K562 (cell line): ENCODE results near the gene SLC16A10. TPM values are rescaled to one million over a fixed set of nuclear protein-coding genes. Genes with fewer than 3 reads are reported as not detected.

ENCODE experiments used
- ATAC-seq: fragments of 200-7000 bp; cut with Tn5 transposase; 3 replicates; pipeline ENCODE4 v1.9.1; 2020; ENCODE audit warnings: moderate library complexity
- BruUV-seq: library from RNA; stranded (reverse); fragments of 400-500 nt; replicated peaks from 2 replicates; lab custom pipeline; 2021; lab: Mats Ljungman, UMichigan
- CTCF ChIA-PET: fragments of 300-600 bp; formaldehyde crosslinking; extraction: SDS; loops from one replicate; lab custom pipeline; 2021; ENCODE audit warnings: low intra/inter-chr PET ratio; lab: Yijun Ruan, JAX
- POLR2A ChIA-PET: fragments of 300-600, 350-650 bp; sonication (Branson Sonifier 250); formaldehyde crosslinking; extraction: SDS; loops from one replicate; lab custom pipeline; 2021; ENCODE audit warnings: antibody characterized with exemption, inconsistent platforms; lab: Yijun Ruan, JAX
- DNase-seq, 4 experiments: peaks; one replicate each; pipeline versions ENCODE4 v3.0.0 to v3.0.0-alpha.2; 2011 to 2018; ENCODE audit warnings: low spot score in 3 of 4, mixed read lengths in 3 of 4; ENCODE audit errors: extremely low read depth in 1 of 4
- FAIRE-seq: peaks from 2 replicates; lab custom pipeline; 2011; peaks lifted over from hg19 to GRCh38; lab: Jason Lieb, UNC
- H2AFZ ChIP-seq: 2 replicates; pipeline ENCODE4 v1.6.0; 2011; ENCODE audit warnings: low read depth, low read length, control low read depth, inconsistent platforms
- H3K27ac ChIP-seq: fragments of 200-600 bp; 3 replicates; pipeline ENCODE4 v1.8.0; 2011; ENCODE audit warnings: low read depth, mild to moderate bottlenecking, control low read depth, inconsistent platforms, low read length, moderate library complexity, mixed read lengths; ENCODE audit errors: extremely low read depth
- H3K27me3 ChIP-seq, 2 experiments: fragments of 300-600 bp in 1 of 2; 2 replicates in 1 of 2; 3 replicates in 1 of 2; pipeline versions ENCODE4 v1.6.0 to v1.8.0; 2011; ENCODE audit warnings: inconsistent platforms in 2 of 2, low read length in 2 of 2, mild to moderate bottlenecking in 1 of 2, mixed read lengths in 1 of 2, moderate library complexity in 1 of 2; ENCODE audit not compliant: control insufficient read depth in 2 of 2, insufficient read depth in 2 of 2
- H3K36me3 ChIP-seq: fragments of 300-600 bp; 3 replicates; pipeline ENCODE4 v1.8.0; 2011; ENCODE audit warnings: mild to moderate bottlenecking, low read length, inconsistent platforms; ENCODE audit not compliant: control insufficient read depth, insufficient read depth
- H3K4me1 ChIP-seq, 2 experiments: fragments of 200-600 bp in 1 of 2; replicated peaks in 1 of 2; 2 replicates in 1 of 2; 3 replicates in 1 of 2; pipeline versions ENCODE4 v1.5.1 to v1.8.0; 2011; ENCODE audit warnings: inconsistent platforms in 2 of 2, low read length in 2 of 2, mild to moderate bottlenecking in 1 of 2, mixed read lengths in 1 of 2, moderate library complexity in 1 of 2; ENCODE audit not compliant: control insufficient read depth in 2 of 2, insufficient read depth in 2 of 2
- H3K4me2 ChIP-seq: 2 replicates; pipeline ENCODE4 v1.6.1; 2011; ENCODE audit warnings: low read length, control low read depth, inconsistent platforms, mixed read lengths; ENCODE audit not compliant: insufficient read depth
- H3K4me3 ChIP-seq: fragments of 200-600 bp; sonication (generic), shearing (Covaris generic); 2 replicates; pipeline ENCODE4 v1.5.1; 2016; ENCODE audit warnings: control low read depth, inconsistent platforms
- H3K79me2 ChIP-seq: fragments of 200-600 bp; 3 replicates; pipeline ENCODE4 v1.8.0; 2011; ENCODE audit warnings: low read length, inconsistent platforms; ENCODE audit not compliant: control insufficient read depth, insufficient read depth
- H3K9ac ChIP-seq, 2 experiments: 2 replicates each; pipeline versions ENCODE4 v1.6.0 to v1.6.1; 2011; ENCODE audit warnings: low read depth in 2 of 2, low read length in 2 of 2, control low read depth in 1 of 2, inconsistent platforms in 1 of 2, mild to moderate bottlenecking in 1 of 2, mixed read lengths in 1 of 2; ENCODE audit not compliant: insufficient read depth in 1 of 2
- H3K9me1 ChIP-seq: one replicate; pipeline ENCODE4 v1.6.0; 2011; ENCODE audit warnings: inconsistent platforms, mild to moderate bottlenecking, low read length, moderate library complexity; ENCODE audit not compliant: control insufficient read depth, insufficient read depth
- H3K9me3 ChIP-seq: replicated peaks from 2 replicates; pipeline ENCODE4 v1.5.1; 2011; ENCODE audit warnings: low read depth, low read length, inconsistent platforms; ENCODE audit not compliant: control insufficient read depth, insufficient read depth
- H4K20me1 ChIP-seq: replicated peaks from 2 replicates; pipeline ENCODE4 v1.6.1; 2011; ENCODE audit warnings: low read length, inconsistent platforms, mixed read lengths; ENCODE audit not compliant: control insufficient read depth, insufficient read depth
- BRD9 ChIP-seq: fragments of 450-650 bp; IDR thresholded peaks from 2 replicates; pipeline ENCODE4 v1.6.1; 2018; ENCODE audit warnings: low read depth; ENCODE audit not compliant: partially characterized antibody
- ESRRA ChIP-seq: fragments of 450-650 bp; IDR thresholded peaks from 2 replicates; pipeline ENCODE4 v1.6.1; 2014; ENCODE audit warnings: low read depth, mild to moderate bottlenecking, moderate library complexity, borderline replicate concordance
- MGA ChIP-seq: fragments of 450-650 bp; IDR thresholded peaks from 2 replicates; pipeline ENCODE4 v1.6.1; 2016; ENCODE audit warnings: mild to moderate bottlenecking, moderate library complexity
- PCBP1 ChIP-seq: fragments of 200-400 bp; formaldehyde crosslinking; IDR thresholded peaks from 2 replicates; pipeline ENCODE4 v1.6.1; 2018; ENCODE audit warnings: mild to moderate bottlenecking, low read depth, low read length; ENCODE audit not compliant: poor library complexity, severe bottlenecking
- SIN3A ChIP-seq, 2 experiments: fragments of 150-350 bp in 1 of 2; IDR thresholded peaks; 2 replicates each; pipeline ENCODE4 v1.6.1; 2011 to 2016; ENCODE audit warnings: borderline replicate concordance in 2 of 2, low read depth in 2 of 2, low read length in 2 of 2, mild to moderate bottlenecking in 2 of 2, moderate library complexity in 2 of 2; ENCODE audit not compliant: control insufficient read depth in 1 of 2
- ZKSCAN3 ChIP-seq: fragments of 250-450 bp; sonication (Bioruptor Pico); IDR thresholded peaks from 2 replicates; pipeline ENCODE4 v1.4.0; 2020
- ZNF41 ChIP-seq: fragments of 250-450 bp; sonication (Bioruptor Pico); conservative IDR thresholded peaks from 2 replicates; pipeline ENCODE4 v1.4.0; 2020; ENCODE audit warnings: mild to moderate bottlenecking
- ZNF785 ChIP-seq: fragments of 250-450 bp; sonication (Bioruptor Pico); IDR thresholded peaks from 2 replicates; pipeline ENCODE4 v1.4.0; 2020; ENCODE audit warnings: mild to moderate bottlenecking
- WGBS: fragments of 100-300 bp; shearing (Covaris generic); methylation state at CpG from one replicate; pipeline ENCODE4 v1.1.6; 2016; ENCODE audit warnings: low coverage, mixed read lengths; ENCODE audit not compliant: insufficient coverage; ENCODE audit errors: missing lambda C conversion rate; 5-methylcytosine and 5-hydroxymethylcytosine counted together
- in situ Hi-C: fragments of 300-500 bp; cut with MboI; formaldehyde crosslinking; loops from 4 replicates; pipeline ENCODE4 v1.15.0; 2018; ENCODE audit warnings: inconsistent platforms, mixed read lengths
- intact Hi-C: fragments of 100-400 bp; cut with micrococcal nuclease; formaldehyde crosslinking; loops from 2 replicates; pipeline ENCODE4 v1.14.2; 2022
- polyA plus RNA-seq, 8 experiments: library from polyadenylated mRNA; depleted of rRNA in 4 of 8; stranded (reverse) in 5 of 8; unstranded in 3 of 8; fragments of >200 nt; fragmentation: Nextera tagmentation in 2 of 8; fragmentation: Illumina TruSeq in 1 of 8; extraction: Ambion mirVana in 2 of 8; extraction: Trizol in 1 of 8; gene quantifications; 2 replicates each; pipeline versions ENCODE4 v1.2.1 to v1.2.3, GENCODE V29; 2011 to 2014; ENCODE audit warnings: inconsistent platforms in 1 of 8, missing spikeins in 1 of 8
- total RNA-seq, 7 experiments: library from RNA; depleted of rRNA in 6 of 7; stranded (reverse); fragments of >200 nt in 6 of 7; fragmentation: Illumina TruSeq in 2 of 7; extraction: Trizol in 2 of 7; gene quantifications; 2 replicates each; pipeline versions ENCODE4 v1.2.1 to v1.2.3, GENCODE V29; 2011 to 2021; ENCODE audit warnings: low replicate concordance in 1 of 7
- TF ChIP-seq, protein P1 (sequence below): fragments of 450-650 bp; IDR thresholded peaks from 2 replicates; pipeline ENCODE4 v1.6.1; 2016; ENCODE audit warnings: mild to moderate bottlenecking

SLC16A10 gene
- total and polyA plus RNA-seq, 9 of the 15 experiments (the other 6 are each of a cell fraction or from before 2014, with no cell fraction given), result 0.02 to 0.54 (median 0.24) TPM; not detected in 4

- no peaks in the 10 kb centered on the region for H3K9me3 ChIP-seq
- ChIA-PET CTCF (no interaction called here), POLR2A (no interaction called here)
- intact Hi-C loops (no loop called here), in situ Hi-C loops (no loop called here)
- 0% methylated on average over 6 of the region's 6 CpGs for WGBS
- no peaks in the 10 kb centered on the region for H3K79me2 ChIP-seq
- H3K4me2 ChIP-seq, result no peak overlapping the region
- no peaks in the 10 kb centered on the region for H3K36me3 ChIP-seq
- no peaks in the 10 kb centered on the region for H3K4me1 ChIP-seq
- peaks cover 3 to 12% of the 10 kb centered on the region in 2 experiments for H3K27me3 ChIP-seq
- no peak overlapping the region for H3K9ac ChIP-seq
- FAIRE-seq (no peak), DNase-seq (no peak), ATAC-seq (no peak)
- H3K4me3 ChIP-seq, result no peak overlapping the region
- no peak overlapping the region for H3K27ac ChIP-seq
- no TSS peak for BruUV-seq
- no peaks in the 10 kb centered on the region for H4K20me1 ChIP-seq
- H3K9me1 ChIP-seq, result no peaks in the 10 kb centered on the region
- no peak overlapping the region for H2AFZ ChIP-seq
- TF ChIP-seq ESRRA (no peak), SIN3A (IDR thresholded peaks at IDR 0.05; ENCODE audit: borderline replicate concordance in 2 of 2, control insufficient read depth in 1 of 2, low read depth in 2 of 2, low read length in 2 of 2) (no peak), PCBP1 (no peak), BRD9 (no peak), ZNF785 (CRISPR knock-in tag) (no peak), MGA (no peak), ZKSCAN3 (no peak), ZNF41 (CRISPR knock-in tag) (no peak)
- TF ChIP-seq, protein P1, sequence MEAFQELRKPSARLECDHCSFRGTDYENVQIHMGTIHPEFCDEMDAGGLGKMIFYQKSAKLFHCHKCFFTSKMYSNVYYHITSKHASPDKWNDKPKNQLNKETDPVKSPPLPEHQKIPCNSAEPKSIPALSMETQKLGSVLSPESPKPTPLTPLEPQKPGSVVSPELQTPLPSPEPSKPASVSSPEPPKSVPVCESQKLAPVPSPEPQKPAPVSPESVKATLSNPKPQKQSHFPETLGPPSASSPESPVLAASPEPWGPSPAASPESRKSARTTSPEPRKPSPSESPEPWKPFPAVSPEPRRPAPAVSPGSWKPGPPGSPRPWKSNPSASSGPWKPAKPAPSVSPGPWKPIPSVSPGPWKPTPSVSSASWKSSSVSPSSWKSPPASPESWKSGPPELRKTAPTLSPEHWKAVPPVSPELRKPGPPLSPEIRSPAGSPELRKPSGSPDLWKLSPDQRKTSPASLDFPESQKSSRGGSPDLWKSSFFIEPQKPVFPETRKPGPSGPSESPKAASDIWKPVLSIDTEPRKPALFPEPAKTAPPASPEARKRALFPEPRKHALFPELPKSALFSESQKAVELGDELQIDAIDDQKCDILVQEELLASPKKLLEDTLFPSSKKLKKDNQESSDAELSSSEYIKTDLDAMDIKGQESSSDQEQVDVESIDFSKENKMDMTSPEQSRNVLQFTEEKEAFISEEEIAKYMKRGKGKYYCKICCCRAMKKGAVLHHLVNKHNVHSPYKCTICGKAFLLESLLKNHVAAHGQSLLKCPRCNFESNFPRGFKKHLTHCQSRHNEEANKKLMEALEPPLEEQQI, result no peak
These were observed 89.8 kb downstream of the SLC16A10 start for GRCh38 chr6:111177131-111177530.
